Adrenal gland (tissue), 12 donors: Measurements from ENCODE around the gene APBB2. TPM values are rescaled to one million over a fixed set of nuclear protein-coding genes. Genes with fewer than 3 reads are reported as not detected.
"Not testable (repeated sequence)": the region's sequence is repeated elsewhere in the genome, so short reads cannot be mapped to it uniquely, and the experiment has no call there.

Experiments
- DNase-seq, 7 donors: peaks; one replicate each; pipeline ENCODE4 v3.0.0-alpha.2; 2019 to 2020
- H3K27ac ChIP-seq, 5 donors: fragments of 200-600 bp; sonication (generic) in 4 of 5; 1 replicate in 3 of 5; 2 replicates in 2 of 5; pipeline versions ENCODE4 v1.5.1 to v1.8.0; 2016 to 2020; ENCODE audit warnings: mild to moderate bottlenecking in 1 of 5
- H3K27me3 ChIP-seq: fragments of 200-600 bp; 2 replicates; pipeline ENCODE4 v1.8.0; 2021
- H3K36me3 ChIP-seq, 2 donors: fragments of 200-600 bp; replicated peaks in 1 of 2; 1 replicate in 1 of 2; 2 replicates in 1 of 2; pipeline versions ENCODE4 v1.5.1 to v1.8.0; 2018 to 2022
- H3K4me1 ChIP-seq, 2 donors: fragments of 200-600 bp; replicated peaks in 1 of 2; 1 replicate in 1 of 2; 2 replicates in 1 of 2; pipeline versions ENCODE4 v1.5.1 to v1.8.0; 2018 to 2021
- H3K4me3 ChIP-seq, 4 donors: fragments of 200-600 bp; sonication (generic) in 3 of 4; one replicate each; pipeline ENCODE4 v1.5.1; 2016 to 2018
- H3K9me3 ChIP-seq, 3 donors: fragments of 200-600 bp; sonication (generic) in 1 of 3; replicated peaks in 1 of 3; 1 replicate in 2 of 3; 2 replicates in 1 of 3; pipeline versions ENCODE4 v1.5.1 to v1.8.0; 2016 to 2021
- POLR2A ChIP-seq, 2 donors: fragments of 450-650 bp; IDR thresholded peaks; one replicate each; pipeline ENCODE4 v1.6.1; 2017; ENCODE audit warnings: antibody characterized with exemption in 2 of 2, mild to moderate bottlenecking in 2 of 2, moderate library complexity in 1 of 2
- WGBS, 4 donors: extraction: QIAGEN DNeasy Blood & Tissue Kit in 2 of 4; methylation state at CpG; one replicate each; pipeline versions ENCODE4 v1.1.5 to v1.1.7; 2013 to 2017; 5-methylcytosine and 5-hydroxymethylcytosine counted together
- intact Hi-C, 2 donors: fragments of 100-400 bp; cut with DNase I; formaldehyde crosslinking; loops; one replicate each; pipeline versions ENCODE4 v1.14.1 to v1.15.0; 2022 to 2023
- polyA plus RNA-seq, 3 donors: library from polyadenylated mRNA; stranded (reverse); fragments of 200-250 nt in 2 of 3; fragments of 350-450 nt in 1 of 3; fragmentation: Illumina TruSeq in 1 of 3; extraction: RNeasy Lipid Tissue Mini Kit (QIAGEN cat#74804) in 1 of 3; gene quantifications; one replicate each; pipeline ENCODE4 v1.2.3, GENCODE V29; 2013 to 2014
- total RNA-seq, 9 donors: library from RNA; depleted of rRNA in 4 of 9; stranded (reverse); fragments of >200 nt in 4 of 9; fragments of 120-200 nt in 1 of 9; fragmentation: NEBNext Ultra II Directional in 1 of 9; extraction: Animal tissue kit (Norgen Biotek cat#: 25700) in 1 of 9; gene quantifications; one replicate each; pipeline versions ENCODE4 v1.1.0 to v1.2.4, GENCODE V29; 2013 to 2023
- TF ChIP-seq, protein P1 (sequence below), 6 experiments: fragments of 450-650 bp in 4 of 6; fragments of 200-600 bp in 2 of 6; sonication (generic) in 1 of 6; IDR thresholded peaks; 1 replicate in 5 of 6; 2 replicates in 1 of 6; pipeline versions ENCODE4 v1.5.1 to v1.8.0; 2016 to 2021; ENCODE audit warnings: antibody characterized with exemption in 6 of 6, mild to moderate bottlenecking in 2 of 6, moderate library complexity in 1 of 6
- donor health status: healthy with polysubstance abuse.
- donor health status: Bipolar disorder and iron deficiency.
- donor health status: DM: yes; HTN: yes; CAD: no.
- donor health status: DM: no; HTN: no; CAD: no.
- donor health status: DM: no; HTN: no; CAD: no.
- donor health status: DM: yes; HTN: yes; CAD: no.

Gene APBB2
- total and polyA plus RNA-seq, 12 donors = 12.4 to 135 (median 39.7) TPM

DNA sequence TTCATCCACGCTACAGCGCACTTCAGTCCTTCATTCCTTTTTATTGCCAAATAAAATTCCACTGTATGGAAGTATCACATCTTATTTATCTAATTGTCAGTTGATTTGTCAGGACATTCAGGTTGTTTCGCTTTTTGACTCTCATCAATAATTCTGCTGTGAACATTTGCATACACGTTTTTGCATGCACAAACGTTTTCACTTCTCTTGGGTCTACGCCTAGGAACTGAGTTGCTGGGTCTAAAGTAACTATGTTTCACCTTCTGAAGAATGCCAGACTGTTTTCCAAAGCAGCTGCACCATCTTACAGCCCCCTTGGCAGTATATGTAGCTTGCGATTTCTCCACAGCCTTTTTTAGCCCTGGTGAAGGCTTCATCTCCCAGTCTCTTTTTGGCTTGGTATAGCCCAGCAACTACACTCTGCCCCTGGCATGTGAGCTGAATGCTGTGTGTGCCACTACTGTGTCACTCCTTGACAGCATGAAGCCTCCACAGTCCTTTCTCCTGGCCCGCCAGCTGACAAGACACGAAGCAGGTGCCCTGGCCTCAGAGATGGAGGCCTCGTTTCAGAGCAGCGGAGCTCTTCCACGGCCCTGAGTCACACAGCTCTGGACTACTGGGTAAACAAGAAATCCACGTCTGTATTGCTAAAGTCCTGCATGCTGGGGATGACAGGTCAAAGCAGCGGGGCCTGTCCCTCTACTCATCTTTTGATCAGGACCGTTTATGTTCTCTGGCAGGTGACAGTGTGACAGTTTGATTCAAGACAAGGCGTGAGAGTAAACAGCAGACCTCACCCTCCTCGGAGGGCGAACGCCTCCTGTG is 389.1 kb downstream of the APBB2 start:
- WGBS, 4 donors = 88 to 93% (median 90%) methylated on average over 12 to 19 of the region's 19 CpGs
- no peaks in the 10 kb centered on the region for H3K4me1 ChIP-seq
- no peaks in the 10 kb centered on the region for H3K27me3 ChIP-seq
- TF ChIP-seq POLR2A (IDR thresholded peaks at IDR 0.05) = no peak
- TF ChIP-seq, protein P1, sequence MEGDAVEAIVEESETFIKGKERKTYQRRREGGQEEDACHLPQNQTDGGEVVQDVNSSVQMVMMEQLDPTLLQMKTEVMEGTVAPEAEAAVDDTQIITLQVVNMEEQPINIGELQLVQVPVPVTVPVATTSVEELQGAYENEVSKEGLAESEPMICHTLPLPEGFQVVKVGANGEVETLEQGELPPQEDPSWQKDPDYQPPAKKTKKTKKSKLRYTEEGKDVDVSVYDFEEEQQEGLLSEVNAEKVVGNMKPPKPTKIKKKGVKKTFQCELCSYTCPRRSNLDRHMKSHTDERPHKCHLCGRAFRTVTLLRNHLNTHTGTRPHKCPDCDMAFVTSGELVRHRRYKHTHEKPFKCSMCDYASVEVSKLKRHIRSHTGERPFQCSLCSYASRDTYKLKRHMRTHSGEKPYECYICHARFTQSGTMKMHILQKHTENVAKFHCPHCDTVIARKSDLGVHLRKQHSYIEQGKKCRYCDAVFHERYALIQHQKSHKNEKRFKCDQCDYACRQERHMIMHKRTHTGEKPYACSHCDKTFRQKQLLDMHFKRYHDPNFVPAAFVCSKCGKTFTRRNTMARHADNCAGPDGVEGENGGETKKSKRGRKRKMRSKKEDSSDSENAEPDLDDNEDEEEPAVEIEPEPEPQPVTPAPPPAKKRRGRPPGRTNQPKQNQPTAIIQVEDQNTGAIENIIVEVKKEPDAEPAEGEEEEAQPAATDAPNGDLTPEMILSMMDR (IDR thresholded peaks at IDR 0.05) = no peak
- H3K4me3 ChIP-seq = no peak overlapping the region
- peak in 1 of 7 donors; percentile 27 for DNase-seq
- peaks cover 0 to 22% of the 10 kb centered on the region in 2 donors for H3K36me3 ChIP-seq
- H3K27ac ChIP-seq = no peak overlapping the region
- no peaks in the 10 kb centered on the region for H3K9me3 ChIP-seq
- intact Hi-C loops = no loop called here

DNA sequence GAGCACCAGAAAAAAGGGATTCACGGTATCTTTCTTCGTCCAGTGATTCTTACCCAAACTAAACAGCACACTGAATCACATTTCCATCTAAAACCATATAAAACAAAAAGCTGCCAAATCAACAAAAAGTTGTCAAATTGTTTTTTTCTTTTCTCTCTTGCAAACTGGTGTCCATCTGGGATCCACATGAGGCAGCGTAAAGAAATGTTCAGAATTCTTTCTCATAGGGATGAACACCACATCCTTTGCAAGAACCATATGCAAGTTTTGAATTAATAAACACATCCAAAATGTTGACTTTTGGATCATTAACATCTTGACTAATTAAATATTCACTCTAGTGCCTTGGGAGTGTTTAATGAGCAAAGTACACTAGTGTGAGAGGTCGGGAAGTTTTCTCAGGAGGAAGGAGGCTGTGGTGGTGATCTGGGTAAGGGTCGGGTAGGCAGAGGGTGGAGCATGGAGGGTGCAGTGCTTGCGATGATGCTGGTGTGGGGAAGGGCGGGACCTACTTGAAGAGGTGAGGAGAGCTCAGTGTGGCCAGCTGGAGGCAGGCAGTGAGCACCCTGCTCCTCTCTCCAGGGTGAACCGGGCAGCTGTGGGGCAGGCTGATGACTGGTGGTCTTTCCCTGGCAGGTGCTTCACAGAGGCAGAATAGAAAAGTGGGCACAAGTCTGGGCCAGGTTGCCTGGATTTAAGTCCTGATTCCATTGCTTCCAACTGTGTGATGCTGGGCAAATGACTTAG is 391.7 kb downstream of the APBB2 start:
- intact Hi-C loops = no loop called here

DNA sequence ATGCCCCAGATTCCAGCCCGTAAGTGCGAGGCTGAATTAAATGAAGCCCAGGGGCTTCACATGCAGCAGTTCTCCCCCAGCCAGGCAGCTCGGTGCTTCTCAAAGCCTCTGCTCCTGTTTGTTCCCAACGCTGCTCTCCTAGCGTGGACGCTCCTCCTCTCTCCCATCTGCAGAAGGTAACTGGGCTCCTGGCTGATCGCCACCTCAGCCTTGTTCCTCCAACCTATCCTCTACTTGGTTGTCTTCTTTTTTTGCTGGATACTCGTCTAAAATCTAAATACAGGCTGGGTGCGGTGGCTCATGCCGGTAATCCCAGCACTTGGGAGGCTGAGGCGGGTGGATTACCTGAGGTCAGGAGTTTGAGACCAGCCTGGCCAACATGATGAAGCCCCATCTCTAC is 394.2 kb downstream of the APBB2 start:
- Histone ChIP-seq H3K4me1 (no peaks in the 10 kb centered on the region), H3K4me3 (no peak overlapping the region), H3K27ac (no peak overlapping the region), H3K27me3 (no peaks in the 10 kb centered on the region), H3K9me3 (no peaks in the 10 kb centered on the region), H3K36me3 (peaks cover 0 to 13% of the 10 kb centered on the region in 2 donors)
- DNase-seq = peak in 1 of 7 donors; percentile 48
- no peak for TF ChIP-seq POLR2A (IDR thresholded peaks at IDR 0.05)
- TF ChIP-seq, protein P1 (IDR thresholded peaks at IDR 0.05) = no peak
- 96 to 99% (median 97%) methylated on average over 11 of the region's 11 CpGs for WGBS, 4 donors
- intact Hi-C loops = no loop called here

More for the DNA sequence above, 391.7 kb downstream of the APBB2 start:
- Histone ChIP-seq H3K36me3 (peaks cover 0 to 22% of the 10 kb centered on the region in 2 donors), H3K27me3 (no peaks in the 10 kb centered on the region), H3K27ac (no peak overlapping the region), H3K4me3 (no peak overlapping the region), H3K4me1 (no peaks in the 10 kb centered on the region), H3K9me3 (no peaks in the 10 kb centered on the region)
- DNase-seq = peak in 1 of 7 donors; percentile 40
- 92 to 98% (median 94%) methylated on average over 7 to 8 of the region's 8 CpGs for WGBS, 4 donors
- no peak for TF ChIP-seq POLR2A (IDR thresholded peaks at IDR 0.05)
- TF ChIP-seq, protein P1 (IDR thresholded peaks at IDR 0.05) = no peak

DNA sequence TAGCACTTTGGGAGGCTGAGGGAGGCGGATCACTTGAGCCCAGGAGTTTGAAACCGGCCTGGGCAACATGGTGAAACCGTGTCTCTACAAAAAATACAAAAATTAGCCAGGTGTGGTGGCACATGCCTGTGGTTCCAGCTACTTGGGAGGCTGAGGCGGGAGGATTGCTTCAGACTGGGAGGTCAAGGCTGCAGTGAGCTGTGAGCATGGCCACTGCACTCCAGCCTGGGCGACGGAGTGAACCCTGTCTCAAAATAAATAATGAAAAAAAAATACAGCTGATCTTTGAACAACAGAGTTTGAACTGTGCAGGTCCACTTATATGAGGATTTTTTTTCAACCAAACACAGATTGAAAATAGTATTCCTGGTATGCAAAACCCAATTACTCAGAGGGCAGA is 397.2 kb downstream of the APBB2 start:
- WGBS, 4 donors = 91 to 97% (median 94%) methylated on average over 6 of the region's 6 CpGs
- H3K27me3 ChIP-seq, H3K9me3 ChIP-seq, H3K4me1 ChIP-seq, H3K27ac ChIP-seq, H3K36me3 ChIP-seq, intact Hi-C loops, H3K4me3 ChIP-seq: not testable (repeated sequence)
- DNase-seq = peak in 1 of 7 donors; percentile 24
